Breast epithelium (tissue), 3 donors: ENCODE data around the gene CSNK1G1.

Experiments
- POLR2A ChIP-seq: fragments of 450-650 bp; IDR thresholded peaks from one replicate; pipeline ENCODE4 v1.6.1; 2016; ENCODE audit warnings: antibody characterized with exemption, mild to moderate bottlenecking, moderate library complexity
- POLR2AphosphoS5 ChIP-seq, 3 donors: sonication (generic); formaldehyde crosslinking; IDR thresholded peaks; one replicate each; pipeline ENCODE4 v1.6.1; 2017; ENCODE audit warnings: antibody characterized with exemption in 3 of 3
- TF ChIP-seq, protein P1 (sequence below), 3 donors: fragments of 450-650 bp; IDR thresholded peaks; one replicate each; pipeline ENCODE4 v1.5.1; 2016 to 2017; ENCODE audit warnings: antibody characterized with exemption in 3 of 3, mild to moderate bottlenecking in 3 of 3, moderate library complexity in 3 of 3

- TF ChIP-seq, protein P1, sequence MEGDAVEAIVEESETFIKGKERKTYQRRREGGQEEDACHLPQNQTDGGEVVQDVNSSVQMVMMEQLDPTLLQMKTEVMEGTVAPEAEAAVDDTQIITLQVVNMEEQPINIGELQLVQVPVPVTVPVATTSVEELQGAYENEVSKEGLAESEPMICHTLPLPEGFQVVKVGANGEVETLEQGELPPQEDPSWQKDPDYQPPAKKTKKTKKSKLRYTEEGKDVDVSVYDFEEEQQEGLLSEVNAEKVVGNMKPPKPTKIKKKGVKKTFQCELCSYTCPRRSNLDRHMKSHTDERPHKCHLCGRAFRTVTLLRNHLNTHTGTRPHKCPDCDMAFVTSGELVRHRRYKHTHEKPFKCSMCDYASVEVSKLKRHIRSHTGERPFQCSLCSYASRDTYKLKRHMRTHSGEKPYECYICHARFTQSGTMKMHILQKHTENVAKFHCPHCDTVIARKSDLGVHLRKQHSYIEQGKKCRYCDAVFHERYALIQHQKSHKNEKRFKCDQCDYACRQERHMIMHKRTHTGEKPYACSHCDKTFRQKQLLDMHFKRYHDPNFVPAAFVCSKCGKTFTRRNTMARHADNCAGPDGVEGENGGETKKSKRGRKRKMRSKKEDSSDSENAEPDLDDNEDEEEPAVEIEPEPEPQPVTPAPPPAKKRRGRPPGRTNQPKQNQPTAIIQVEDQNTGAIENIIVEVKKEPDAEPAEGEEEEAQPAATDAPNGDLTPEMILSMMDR (IDR thresholded peaks at IDR 0.05), result no peak
- TF ChIP-seq POLR2A (no peak), POLR2AphosphoS5 (IDR thresholded peaks at IDR 0.05) (no peak)
These were observed 73.3 kb downstream of the CSNK1G1 start for GRCh38 chr15:64282701-64283100.
